ENCODE measurements around the gene ARFRP1.

Gene ARFRP1

DNA sequence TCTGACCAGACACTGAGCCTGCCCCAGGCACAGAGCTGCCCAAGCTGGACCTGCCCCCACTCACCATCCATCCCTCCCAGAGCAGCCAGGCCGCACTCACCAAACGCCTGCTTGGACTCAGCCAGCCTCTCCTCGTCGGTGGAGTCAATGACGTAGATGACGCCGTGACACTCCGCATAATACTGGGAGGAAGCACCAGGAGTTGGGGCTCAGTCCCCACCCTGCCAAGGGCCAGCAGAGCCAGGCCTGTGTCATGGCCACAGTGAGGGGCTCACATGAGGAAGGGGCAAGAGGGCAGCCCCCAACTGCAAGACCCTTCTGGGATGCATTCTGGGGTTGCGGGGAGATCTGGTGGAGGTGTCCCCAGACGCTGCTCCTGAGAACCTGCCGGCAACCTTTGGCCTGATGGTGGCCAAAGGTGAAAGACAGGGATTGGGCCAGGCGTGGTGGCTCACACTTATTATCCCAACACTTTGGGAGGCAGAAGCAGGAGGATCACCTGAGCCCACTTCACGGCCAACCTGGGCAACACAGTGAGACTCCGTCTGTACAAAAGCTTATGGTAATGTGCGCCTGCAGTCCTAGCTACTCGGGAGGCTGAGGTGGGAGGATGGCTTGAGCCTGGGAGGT, 5.6 kb downstream of the ARFRP1 start:
- no peak for DNase-seq
- H3K27ac Mint-ChIP-seq = peak overlapping the region in 1 of 2 donors; percentile 61
- H3K4me1 Mint-ChIP-seq = peaks cover 64% of the 10 kb centered on the region
- ATAC-seq = no peak
- H3K9me3 Mint-ChIP-seq = no peaks in the 10 kb centered on the region
- H3K4me3 Mint-ChIP-seq = no peak overlapping the region
- H3K27me3 Mint-ChIP-seq = no peaks in the 10 kb centered on the region

DNA sequence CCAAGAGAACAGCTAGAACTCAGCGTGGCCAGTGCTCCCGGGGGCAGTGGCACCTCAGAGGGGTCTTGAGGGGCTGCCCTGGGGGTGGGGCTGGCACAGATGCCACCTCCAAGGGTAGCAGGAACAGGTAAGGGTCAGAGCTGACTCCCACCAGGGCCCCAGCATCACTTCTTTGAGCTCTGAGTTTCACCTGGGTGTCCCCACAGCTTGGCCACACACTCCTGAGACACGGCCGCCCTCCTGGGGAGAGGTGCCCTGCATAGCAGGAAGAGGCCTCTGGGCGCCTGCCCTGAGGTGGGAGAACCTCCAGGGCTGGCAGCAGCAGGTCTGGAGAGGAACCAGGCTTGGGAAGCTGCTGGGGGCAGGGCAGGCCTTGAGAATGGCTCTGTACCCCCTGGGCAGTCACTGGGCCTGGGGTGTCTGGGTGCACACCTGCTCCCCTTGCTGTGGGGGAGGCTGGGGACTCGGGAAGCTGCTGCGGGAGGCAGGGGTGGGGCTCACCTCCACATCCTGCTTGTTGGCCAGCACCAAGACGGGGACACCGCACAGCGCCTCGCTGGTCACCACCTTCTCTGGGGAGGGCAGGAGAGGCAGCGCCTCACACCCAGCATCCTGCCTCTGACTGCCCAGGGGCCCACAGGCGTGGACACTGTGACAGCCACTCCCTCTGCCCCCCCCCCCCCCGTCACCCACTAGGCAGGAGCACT, 6.3 kb downstream of the ARFRP1 start:
- no peak overlapping the region for H3K4me3 Mint-ChIP-seq
- peak overlapping the region in 1 of 2 donors; percentile 27 for H3K27ac Mint-ChIP-seq
- peaks cover 67% of the 10 kb centered on the region for H3K4me1 Mint-ChIP-seq
- DNase-seq (peak in 1 of 2 donors; percentile 12), ATAC-seq (no peak)
- no peaks in the 10 kb centered on the region for H3K27me3 Mint-ChIP-seq
- H3K9me3 Mint-ChIP-seq = no peaks in the 10 kb centered on the region

DNA sequence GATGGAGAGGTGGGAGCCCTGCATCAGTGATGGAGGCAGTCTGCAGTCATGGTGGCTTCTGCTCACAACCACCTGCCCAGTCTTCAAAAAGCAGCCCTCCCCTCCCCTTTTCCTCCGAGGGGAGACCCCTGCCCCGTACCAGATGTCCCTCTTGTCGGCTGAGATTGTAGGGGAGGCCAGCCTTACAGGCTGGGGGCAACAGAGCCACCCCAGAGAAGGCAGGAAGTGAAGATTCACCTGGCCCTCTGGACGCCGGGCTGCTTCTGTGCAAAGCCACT, 6.8 kb downstream of the ARFRP1 start:
- no peak for ATAC-seq
- Mint-ChIP-seq H3K27ac (no peak overlapping the region), H3K9me3 (no peaks in the 10 kb centered on the region)

DNA sequence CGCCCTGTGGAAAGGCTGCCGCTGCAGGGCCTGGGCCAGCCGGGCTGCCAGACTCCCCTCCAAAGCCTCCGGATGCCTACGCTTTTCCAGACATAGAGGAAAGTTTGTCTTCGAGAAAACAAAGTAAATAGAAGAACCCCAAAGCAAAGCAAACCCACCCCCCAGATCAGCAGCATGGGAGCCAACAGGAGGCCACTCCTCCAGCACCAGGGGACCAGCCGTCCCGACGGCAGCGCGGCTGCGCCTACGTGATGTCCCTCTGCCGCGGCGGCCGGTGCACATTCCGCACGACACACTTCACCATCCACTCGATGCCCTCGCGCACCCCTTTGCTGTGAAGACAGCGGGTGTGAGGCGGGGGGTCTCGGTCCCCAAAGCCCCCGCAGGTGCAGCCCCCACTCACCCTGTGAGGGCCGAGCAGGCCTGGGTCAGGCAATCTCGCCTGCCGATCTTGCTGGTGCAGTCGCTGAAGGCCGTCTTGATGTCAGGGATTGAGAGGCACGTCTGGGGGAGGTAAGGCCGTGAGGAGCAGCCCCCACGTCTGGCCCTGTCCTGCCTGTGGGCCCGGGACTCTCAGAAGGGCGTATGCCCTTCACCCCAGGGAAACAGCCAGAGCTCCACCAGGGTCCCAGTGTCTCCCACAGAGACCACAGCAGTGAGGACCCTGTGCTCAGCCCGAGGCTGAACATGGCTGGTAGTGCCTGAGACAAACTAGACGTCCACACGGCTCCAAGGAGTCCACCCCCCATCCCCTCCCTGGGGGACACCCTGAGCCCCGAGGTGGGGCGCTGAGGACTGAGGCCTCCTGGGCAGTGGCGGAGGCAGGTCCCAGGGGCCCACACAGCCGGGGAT, 7.4 kb downstream of the ARFRP1 start:
- no peaks in the 10 kb centered on the region for H3K27me3 Mint-ChIP-seq
- DNase-seq (peak in 1 of 2 donors; percentile 16), ATAC-seq (peak; percentile 9)
- peak overlapping the region in 1 of 2 donors; percentile 21 for H3K4me3 Mint-ChIP-seq
- H3K9me3 Mint-ChIP-seq = no peaks in the 10 kb centered on the region
- H3K4me1 Mint-ChIP-seq = peaks cover 64% of the 10 kb centered on the region
- peak overlapping the region in 1 of 2 donors; percentile 95 for H3K27ac Mint-ChIP-seq

More for the DNA sequence above, 6.8 kb downstream of the ARFRP1 start:
- no peaks in the 10 kb centered on the region for H3K27me3 Mint-ChIP-seq
- no peak overlapping the region for H3K4me3 Mint-ChIP-seq
- H3K4me1 Mint-ChIP-seq = peaks cover 67% of the 10 kb centered on the region
- no peak for DNase-seq

DNA sequence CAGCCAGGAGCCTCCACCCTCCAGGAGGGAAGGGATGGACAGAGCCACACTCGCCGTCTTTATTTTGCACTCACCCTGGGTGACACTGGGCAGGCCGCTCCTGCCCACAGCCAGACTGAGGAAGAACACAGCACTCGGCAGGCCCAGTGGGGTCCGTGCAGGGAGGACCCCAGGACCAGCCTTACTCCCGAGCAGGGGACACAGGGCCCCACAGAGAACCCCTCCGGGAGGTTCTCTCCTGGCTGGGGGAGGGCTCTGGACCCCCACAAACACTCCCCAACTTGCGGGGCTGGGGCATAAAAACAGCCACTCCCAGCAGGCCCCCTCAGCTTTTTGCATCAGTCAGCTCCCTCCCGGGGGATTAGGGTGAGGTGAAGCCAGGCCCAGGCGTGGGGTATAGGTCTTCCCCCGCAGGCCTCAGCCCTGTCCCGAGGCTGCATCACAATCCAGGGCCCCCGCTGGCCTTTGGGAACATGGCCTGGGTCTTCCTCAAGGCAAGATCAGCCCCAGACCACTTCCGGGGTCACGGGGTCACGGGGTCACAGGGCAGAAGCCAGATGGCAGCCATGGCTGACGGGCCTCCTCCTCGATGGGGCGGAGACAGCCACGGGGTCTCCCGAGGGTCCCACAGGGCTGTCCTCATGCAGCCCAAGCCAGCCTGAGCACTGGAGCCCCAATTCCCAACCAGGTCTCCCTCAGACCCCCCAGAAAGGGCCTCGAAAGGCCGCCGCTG, 8.1 kb downstream of the ARFRP1 start:
- peak overlapping the region in 1 of 2 donors; percentile 70 for H3K4me3 Mint-ChIP-seq
- no peak for DNase-seq
- no peaks in the 10 kb centered on the region for H3K9me3 Mint-ChIP-seq
- peak overlapping the region in 1 of 2 donors; percentile 95 for H3K27ac Mint-ChIP-seq
- peak; percentile 8 for ATAC-seq
- H3K4me1 Mint-ChIP-seq = peaks cover 56% of the 10 kb centered on the region
- H3K27me3 Mint-ChIP-seq = no peaks in the 10 kb centered on the region

DNA sequence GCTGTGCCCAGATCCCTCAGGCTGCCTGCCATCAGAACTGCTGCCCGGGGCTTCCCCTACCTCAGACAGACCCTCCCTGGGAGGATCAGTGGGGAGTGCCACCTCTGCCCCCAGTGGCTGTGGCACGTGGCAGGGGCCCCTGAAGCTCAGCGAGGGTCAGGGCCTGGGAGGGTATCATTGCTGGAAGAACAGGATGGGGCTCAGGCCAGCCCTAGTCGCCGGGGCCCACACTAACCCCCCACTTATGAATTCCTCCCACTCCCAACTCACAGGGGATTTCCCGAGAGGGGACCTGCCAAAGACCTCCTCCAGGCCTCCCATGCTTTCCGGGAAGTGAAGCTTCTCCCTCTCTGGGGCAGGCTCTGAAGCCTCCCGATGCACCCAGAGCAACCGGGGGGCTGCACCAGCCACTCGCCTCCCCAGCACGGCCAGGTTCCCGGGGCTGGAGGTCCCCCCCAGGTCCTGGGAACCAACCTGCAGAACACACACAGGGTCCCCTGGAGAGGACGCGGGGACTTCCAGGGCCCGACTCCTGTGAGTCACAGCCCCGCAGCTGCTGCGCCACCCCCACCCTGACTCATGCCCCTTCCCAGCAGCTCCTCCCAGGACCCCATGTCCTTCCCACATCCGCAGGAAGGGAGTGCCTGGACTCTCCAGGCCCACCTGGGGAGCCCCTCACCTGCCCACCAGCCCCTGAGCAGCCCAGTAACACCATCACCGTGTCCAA, 8.9 kb downstream of the ARFRP1 start:
- H3K4me1 Mint-ChIP-seq = peaks cover 55% of the 10 kb centered on the region
- ATAC-seq (peak; percentile 45), DNase-seq (peak in 1 of 2 donors; percentile 44)
- H3K27ac Mint-ChIP-seq = peak overlapping the region in 1 of 2 donors; percentile 95
- H3K4me3 Mint-ChIP-seq = peak overlapping the region in 1 of 2 donors; percentile 70
- H3K9me3 Mint-ChIP-seq = no peaks in the 10 kb centered on the region
- no peaks in the 10 kb centered on the region for H3K27me3 Mint-ChIP-seq

DNA sequence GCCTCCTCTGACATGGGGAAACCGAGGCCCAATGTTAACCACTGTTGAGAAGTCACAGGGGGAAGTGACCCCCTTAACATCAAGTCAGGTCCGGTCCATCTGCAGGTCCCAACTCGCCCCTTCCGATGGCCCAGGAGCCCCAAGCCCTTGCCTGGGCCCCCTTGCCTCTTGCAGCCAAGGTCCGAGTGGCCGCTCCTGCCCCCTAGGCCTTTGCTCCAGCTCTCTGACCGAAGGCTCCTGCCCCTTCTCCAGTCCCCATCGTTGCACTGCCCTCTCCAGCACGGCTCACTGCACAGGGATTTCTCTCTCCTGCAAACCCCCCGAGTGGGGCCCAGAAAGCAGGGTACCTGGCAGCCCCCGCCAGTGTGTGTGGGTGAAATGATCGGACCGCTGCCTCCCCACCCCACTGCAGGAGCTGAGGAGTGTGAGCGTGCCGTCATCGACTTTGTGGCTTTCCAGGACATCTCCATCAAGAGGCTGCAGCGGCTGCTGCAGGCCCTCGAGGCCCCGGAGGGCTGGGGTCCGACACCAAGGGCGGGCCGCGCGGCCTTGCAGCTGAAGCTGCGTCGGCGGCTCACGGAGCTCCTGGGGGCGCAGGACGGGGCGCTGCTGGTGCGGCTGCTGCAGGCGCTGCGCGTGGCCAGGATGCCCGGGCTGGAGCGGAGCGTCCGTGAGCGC, 9.8 kb downstream of the ARFRP1 start:
- Mint-ChIP-seq H3K9me3 (no peaks in the 10 kb centered on the region), H3K4me1 (peaks cover 56% of the 10 kb centered on the region), H3K4me3 (peak overlapping the region in 1 of 2 donors; percentile 57), H3K27me3 (no peaks in the 10 kb centered on the region), H3K27ac (peak overlapping the region; percentile 57 to 93)
- peak in 1 of 2 donors; percentile 12 for DNase-seq
- no peak for ATAC-seq

DNA sequence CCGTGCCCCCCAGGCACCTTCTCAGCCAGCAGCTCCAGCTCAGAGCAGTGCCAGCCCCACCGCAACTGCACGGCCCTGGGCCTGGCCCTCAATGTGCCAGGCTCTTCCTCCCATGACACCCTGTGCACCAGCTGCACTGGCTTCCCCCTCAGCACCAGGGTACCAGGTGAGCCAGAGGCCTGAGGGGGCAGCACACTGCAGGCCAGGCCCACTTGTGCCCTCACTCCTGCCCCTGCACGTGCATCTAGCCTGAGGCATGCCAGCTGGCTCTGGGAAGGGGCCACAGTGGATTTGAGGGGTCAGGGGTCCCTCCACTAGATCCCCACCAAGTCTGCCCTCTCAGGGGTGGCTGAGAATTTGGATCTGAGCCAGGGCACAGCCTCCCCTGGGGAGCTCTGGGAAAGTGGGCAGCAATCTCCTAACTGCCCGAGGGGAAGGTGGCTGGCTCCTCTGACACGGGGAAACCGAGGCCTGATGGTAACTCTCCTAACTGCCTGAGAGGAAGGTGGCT, 10.4 kb downstream of the ARFRP1 start:
- H3K4me1 Mint-ChIP-seq = peaks cover 56% of the 10 kb centered on the region
- ATAC-seq (no peak), DNase-seq (peak in 1 of 2 donors; percentile 13)
- H3K27me3 Mint-ChIP-seq = no peaks in the 10 kb centered on the region
- peak overlapping the region; percentile 9 to 67 for H3K4me3 Mint-ChIP-seq
- H3K9me3 Mint-ChIP-seq = no peaks in the 10 kb centered on the region
- peak overlapping the region in 1 of 2 donors; percentile 93 for H3K27ac Mint-ChIP-seq

DNA sequence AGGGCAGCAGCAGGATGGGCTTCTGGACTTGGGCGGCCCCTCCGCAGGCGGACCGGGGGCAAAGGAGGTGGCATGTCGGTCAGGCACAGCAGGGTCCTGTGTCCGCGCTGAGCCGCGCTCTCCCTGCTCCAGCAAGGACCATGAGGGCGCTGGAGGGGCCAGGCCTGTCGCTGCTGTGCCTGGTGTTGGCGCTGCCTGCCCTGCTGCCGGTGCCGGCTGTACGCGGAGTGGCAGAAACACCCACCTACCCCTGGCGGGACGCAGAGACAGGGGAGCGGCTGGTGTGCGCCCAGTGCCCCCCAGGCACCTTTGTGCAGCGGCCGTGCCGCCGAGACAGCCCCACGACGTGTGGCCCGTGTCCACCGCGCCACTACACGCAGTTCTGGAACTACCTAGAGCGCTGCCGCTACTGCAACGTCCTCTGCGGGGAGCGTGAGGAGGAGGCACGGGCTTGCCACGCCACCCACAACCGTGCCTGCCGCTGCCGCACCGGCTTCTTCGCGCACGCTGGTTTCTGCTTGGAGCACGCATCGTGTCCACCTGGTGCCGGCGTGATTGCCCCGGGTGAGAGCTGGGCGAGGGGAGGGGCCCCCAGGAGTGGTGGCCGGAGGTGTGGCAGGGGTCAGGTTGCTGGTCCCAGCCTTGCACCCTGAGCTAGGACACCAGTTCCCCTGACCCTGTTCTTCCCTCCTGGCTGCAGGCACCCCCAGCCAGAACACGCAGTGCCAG, 11.0 kb downstream of the ARFRP1 start, which contains the start of gene TNFRSF6B:
TSS of gene TNFRSF6B (plus strand) at position 25 of the 729 bp plus-strand sequence. CDS start at position 141, 116 bp downstream.
- Mint-ChIP-seq H3K27me3 (no peaks in the 10 kb centered on the region), H3K27ac (peak within 1 kb of the TSS in 1 of 2 donors; percentile 93)

DNA sequence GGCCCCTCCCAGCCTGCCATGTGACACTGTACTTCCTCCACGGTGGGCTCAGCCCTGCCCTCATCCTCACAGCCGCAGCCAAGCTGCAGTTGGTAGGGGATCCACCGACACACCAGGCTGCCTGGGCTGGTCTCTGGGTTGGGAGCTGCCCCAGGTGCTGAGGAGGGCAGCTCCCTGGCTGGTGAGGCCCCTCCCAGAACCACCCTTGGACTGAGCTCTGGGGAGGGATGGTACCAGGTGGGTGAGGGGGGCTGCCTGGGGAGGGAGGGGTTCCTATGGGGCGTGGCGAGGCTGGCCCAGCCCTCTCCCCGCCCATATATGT, 11.5 kb downstream of the ARFRP1 start:
- peak; percentile 61 for ATAC-seq
- Mint-ChIP-seq H3K9me3 (no peaks in the 10 kb centered on the region), H3K4me1 (peaks cover 60% of the 10 kb centered on the region), H3K27ac (peak overlapping the region in 1 of 2 donors; percentile 44), H3K27me3 (no peaks in the 10 kb centered on the region), H3K4me3 (peak overlapping the region in 1 of 2 donors; percentile 67)
- DNase-seq = no peak

More for the DNA sequence above, 11.0 kb downstream of the ARFRP1 start, which contains the start of gene TNFRSF6B:
- ATAC-seq (peak; percentile 34), DNase-seq (peak in 1 of 2 donors; percentile 12)
- Mint-ChIP-seq H3K4me3 (peak within 1 kb of the TSS; percentile 9 to 67), H3K4me1 (peaks cover 56% of the 10 kb centered on the region), H3K9me3 (no peaks in the 10 kb centered on the region)

DNA sequence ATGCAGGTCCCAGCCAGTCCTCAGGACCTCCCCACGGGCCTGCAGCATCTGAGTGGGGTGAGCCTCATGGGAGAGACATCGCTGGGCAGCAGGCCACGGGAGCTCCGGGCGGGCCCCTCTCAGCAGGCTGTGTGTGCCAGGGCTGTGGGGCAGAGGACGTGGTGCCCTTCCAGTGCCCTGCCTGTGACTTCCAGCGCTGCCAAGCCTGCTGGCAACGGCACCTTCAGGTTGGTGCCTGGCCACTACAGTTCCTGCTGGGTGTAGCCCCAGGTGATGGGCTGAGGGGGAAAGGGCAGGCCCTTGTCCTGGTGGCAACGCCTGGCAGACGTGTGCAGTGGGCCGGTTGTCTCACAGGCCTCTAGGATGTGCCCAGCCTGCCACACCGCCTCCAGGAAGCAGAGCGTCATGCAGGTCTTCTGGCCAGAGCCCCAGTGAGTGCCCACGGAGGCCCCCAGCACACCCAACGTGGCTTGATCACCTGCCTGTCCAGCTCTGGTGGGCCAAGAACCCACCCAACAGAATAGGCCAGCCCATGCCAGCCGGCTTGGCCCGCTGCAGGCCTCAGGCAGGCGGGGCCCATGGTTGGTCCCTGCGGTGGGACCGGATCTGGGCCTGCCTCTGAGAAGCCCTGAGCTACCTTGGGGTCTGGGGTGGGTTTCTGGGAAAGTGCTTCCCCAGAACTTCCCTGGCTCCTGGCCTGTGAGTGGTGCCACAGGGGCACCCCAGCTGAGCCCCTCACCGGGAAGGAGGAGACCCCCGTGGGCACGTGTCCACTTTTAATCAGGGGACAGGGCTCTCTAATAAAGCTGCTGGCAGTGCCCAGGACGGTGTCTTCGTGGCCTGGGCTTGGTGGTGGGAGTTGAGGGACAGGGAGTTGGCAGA, 12.1 kb downstream of the ARFRP1 start:
- H3K4me1 Mint-ChIP-seq = peaks cover 62% of the 10 kb centered on the region
- peak overlapping the region in 1 of 2 donors; percentile 44 for H3K27ac Mint-ChIP-seq
- ATAC-seq = no peak
- DNase-seq = no peak
- no peaks in the 10 kb centered on the region for H3K27me3 Mint-ChIP-seq
- H3K4me3 Mint-ChIP-seq = peak overlapping the region in 1 of 2 donors; percentile 67
- H3K9me3 Mint-ChIP-seq = no peaks in the 10 kb centered on the region

DNA sequence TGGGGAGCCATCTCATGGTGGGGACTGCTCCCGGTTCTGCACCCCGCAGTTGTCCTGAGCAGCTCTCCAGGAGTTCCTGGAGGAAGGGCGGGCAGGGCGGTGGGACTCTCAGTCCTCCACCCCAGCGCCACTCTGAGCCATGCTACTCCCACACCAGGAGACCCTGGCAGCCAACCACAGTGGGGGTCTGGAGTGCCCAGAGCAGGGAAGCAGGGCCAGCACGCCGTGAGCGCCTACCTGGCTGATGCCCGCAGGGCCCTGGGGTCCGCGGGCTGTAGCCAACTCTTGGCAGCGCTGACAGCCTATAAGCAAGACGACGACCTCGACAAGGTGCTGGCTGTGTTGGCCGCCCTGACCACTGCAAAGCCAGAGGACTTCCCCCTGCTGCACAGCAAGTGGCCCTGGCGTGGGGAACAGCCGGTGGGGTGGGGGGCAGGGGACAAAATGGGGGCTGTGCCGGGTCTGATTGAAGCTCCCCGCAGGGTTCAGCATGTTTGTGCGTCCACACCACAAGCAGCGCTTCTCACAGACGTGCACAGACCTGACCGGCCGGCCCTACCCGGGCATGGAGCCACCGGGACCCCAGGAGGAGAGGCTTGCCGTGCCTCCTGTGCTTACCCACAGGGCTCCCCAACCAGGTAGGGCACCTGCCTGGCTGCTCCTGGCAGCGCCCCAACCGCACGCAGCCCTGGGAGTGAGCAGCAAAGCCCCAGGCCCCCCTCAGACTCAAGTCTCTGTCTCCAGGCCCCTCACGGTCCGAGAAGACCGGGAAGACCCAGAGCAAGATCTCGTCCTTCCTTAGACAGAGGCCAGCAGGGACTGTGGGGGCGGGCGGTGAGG, 13.0 kb downstream of the ARFRP1 start:
- ATAC-seq (no peak), DNase-seq (no peak)
- Mint-ChIP-seq H3K27me3 (no peaks in the 10 kb centered on the region), H3K4me3 (no peak overlapping the region), H3K9me3 (no peaks in the 10 kb centered on the region), H3K4me1 (peaks cover 53% of the 10 kb centered on the region), H3K27ac (no peak overlapping the region)
